Activated CD4-positive, alpha-beta T cell treated with anti-CD3 and anti-CD28 coated beads for 4 hours (primary cell): ENCODE results near the gene FGD4.

ENCODE experiments used
- DNase-seq, 2 donors: peaks; one replicate each; pipeline ENCODE4 v3.0.0-alpha.2; 2020

The FGD4 gene

GRCh38 chr12:32413412-32413811 lies 14.1 kb downstream of the FGD4 start:
- DNase-seq, result no peak

GRCh38 chr12:32418221-32418620 lies 18.9 kb downstream of the FGD4 start:
- DNase-seq, result no peak

- DNase-seq, result no peak
Observed at GRCh38 chr12:32418903-32419519, 19.7 kb downstream of the FGD4 start.

GRCh38 chr12:32419520-32419960 lies 20.2 kb downstream of the FGD4 start:
- no peak for DNase-seq

GRCh38 chr12:32420356-32420755 lies 21.0 kb downstream of the FGD4 start:
- DNase-seq, result no peak

- DNase-seq, result no peak
Observed at GRCh38 chr12:32423559-32423958, 24.2 kb downstream of the FGD4 start.

- no peak for DNase-seq
Observed at GRCh38 chr12:32431025-32431424, 31.7 kb downstream of the FGD4 start.

- no peak for DNase-seq
Observed at GRCh38 chr12:32435921-32436705, 36.8 kb downstream of the FGD4 start.

GRCh38 chr12:32437095-32437515 lies 37.7 kb downstream of the FGD4 start:
- DNase-seq, result no peak

GRCh38 chr12:32440120-32440865 lies 40.9 kb downstream of the FGD4 start:
- DNase-seq, result no peak

- DNase-seq, result no peak
Observed at GRCh38 chr12:32443491-32443890, 44.1 kb downstream of the FGD4 start.

- no peak for DNase-seq
Observed at GRCh38 chr12:32444895-32445294, 45.5 kb downstream of the FGD4 start.

GRCh38 chr12:32445356-32445755 lies 46.0 kb downstream of the FGD4 start:
- DNase-seq, result no peak

GRCh38 chr12:32446316-32447119 lies 47.2 kb downstream of the FGD4 start:
- DNase-seq, result no peak

- DNase-seq, result no peak
Observed at GRCh38 chr12:32448586-32448985, 49.2 kb downstream of the FGD4 start.

GRCh38 chr12:32450363-32450762 lies 51.0 kb downstream of the FGD4 start:
- no peak for DNase-seq

- DNase-seq, result no peak
Observed at GRCh38 chr12:32450768-32451167, 51.4 kb downstream of the FGD4 start.

GRCh38 chr12:32451816-32452215 lies 52.5 kb downstream of the FGD4 start:
- no peak for DNase-seq

- DNase-seq, result no peak
Observed at GRCh38 chr12:32454075-32454474, 54.7 kb downstream of the FGD4 start.

- no peak for DNase-seq
Observed at GRCh38 chr12:32454866-32455265, 55.5 kb downstream of the FGD4 start.

- no peak for DNase-seq
Observed at GRCh38 chr12:32455607-32456071, 56.3 kb downstream of the FGD4 start.

GRCh38 chr12:32457251-32458025 lies 58.1 kb downstream of the FGD4 start:
- DNase-seq, result no peak
